ENCODE results near the gene CERT1.
"Not testable (repeated sequence)": the region's sequence is repeated elsewhere in the genome, so short reads cannot be mapped to it uniquely, and the experiment has no call there.

Gene CERT1

GRCh38 chr5:75507841-75508240 lies 3.6 kb downstream of the CERT1 start:
- H3K4me3 ChIP-seq (ENCODE audit: low read depth, low read length) = no peak overlapping the region
- DNase-seq (ENCODE audit: low read depth) = no peak
- TF ChIP-seq, protein P1, sequence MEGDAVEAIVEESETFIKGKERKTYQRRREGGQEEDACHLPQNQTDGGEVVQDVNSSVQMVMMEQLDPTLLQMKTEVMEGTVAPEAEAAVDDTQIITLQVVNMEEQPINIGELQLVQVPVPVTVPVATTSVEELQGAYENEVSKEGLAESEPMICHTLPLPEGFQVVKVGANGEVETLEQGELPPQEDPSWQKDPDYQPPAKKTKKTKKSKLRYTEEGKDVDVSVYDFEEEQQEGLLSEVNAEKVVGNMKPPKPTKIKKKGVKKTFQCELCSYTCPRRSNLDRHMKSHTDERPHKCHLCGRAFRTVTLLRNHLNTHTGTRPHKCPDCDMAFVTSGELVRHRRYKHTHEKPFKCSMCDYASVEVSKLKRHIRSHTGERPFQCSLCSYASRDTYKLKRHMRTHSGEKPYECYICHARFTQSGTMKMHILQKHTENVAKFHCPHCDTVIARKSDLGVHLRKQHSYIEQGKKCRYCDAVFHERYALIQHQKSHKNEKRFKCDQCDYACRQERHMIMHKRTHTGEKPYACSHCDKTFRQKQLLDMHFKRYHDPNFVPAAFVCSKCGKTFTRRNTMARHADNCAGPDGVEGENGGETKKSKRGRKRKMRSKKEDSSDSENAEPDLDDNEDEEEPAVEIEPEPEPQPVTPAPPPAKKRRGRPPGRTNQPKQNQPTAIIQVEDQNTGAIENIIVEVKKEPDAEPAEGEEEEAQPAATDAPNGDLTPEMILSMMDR (IDR thresholded peaks at IDR 0.05; ENCODE audit: insufficient read depth, low read depth, low read length, missing control alignments) = no peak

DNA sequence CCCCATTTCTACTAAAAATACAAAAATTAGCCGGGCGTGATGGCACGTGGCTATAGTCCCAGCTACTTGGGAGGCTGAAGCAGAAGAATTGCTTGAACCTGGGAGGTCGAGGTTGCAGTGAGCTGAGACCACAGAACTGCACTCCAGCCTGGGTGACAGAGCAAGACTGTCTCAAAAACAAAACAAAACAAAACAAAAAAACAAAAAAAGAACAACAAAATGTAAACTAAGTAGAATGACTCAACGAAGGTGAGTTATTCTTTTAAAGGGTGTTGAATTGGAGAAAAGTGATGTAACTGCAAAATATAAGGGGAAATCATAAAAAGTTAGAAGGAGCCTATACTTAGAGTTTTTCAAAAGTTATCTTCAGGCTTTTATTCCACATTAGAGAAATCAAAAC lies 6.3 kb downstream of the CERT1 start:
- H3K4me3 ChIP-seq (ENCODE audit: low read depth, low read length); DNase-seq (ENCODE audit: low read depth): not testable (repeated sequence)

DNA sequence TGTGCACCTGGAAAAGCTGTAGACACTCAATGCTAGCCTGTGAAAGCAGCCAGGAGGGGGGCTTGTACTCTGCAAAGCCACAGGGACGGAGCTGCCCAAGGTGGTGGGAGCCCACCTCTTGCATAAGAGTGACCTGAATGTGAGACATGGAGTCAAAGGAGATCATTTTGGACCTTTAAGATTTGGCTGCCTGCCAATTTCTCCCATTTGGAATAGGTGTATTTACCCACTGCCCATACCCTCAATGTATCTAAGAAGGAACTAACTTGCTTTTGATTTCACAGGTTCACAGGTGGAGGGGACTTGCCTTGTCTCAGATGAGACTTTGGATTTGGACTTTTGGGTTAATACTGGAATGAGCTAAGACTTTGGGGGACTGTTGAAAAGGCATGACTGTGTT lies 12.6 kb downstream of the CERT1 start:
- DNase-seq (ENCODE audit: low read depth); H3K4me3 ChIP-seq (ENCODE audit: low read depth, low read length): not testable (repeated sequence)

DNA sequence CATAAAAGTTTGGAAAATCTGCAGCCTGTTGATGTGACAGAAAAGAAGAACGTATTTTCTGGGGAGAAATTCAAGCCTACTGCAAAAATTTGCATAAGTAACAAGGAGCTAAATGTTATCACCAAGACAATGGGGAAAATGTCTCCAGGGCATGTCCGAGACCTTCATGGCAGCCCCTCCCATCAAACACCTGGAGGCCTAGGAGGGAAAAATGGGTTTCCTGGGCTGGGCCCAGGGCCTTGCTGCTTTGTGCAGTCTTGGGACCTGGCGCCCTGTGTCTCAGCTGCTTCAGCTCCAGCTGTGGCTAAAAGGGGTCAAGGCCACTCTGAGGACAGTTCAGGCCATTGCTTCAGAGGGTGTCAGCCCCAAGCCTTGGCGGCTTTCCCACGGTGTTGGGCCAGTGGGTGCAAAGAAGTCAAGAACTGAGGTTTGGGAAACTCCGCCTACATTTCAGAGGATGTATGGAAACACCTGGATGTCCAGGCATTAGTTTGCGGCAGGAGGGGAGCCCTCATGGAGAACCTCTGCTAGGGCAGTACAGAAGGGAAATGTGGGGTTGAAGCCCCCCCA lies 13.1 kb downstream of the CERT1 start:
- TF ChIP-seq, protein P1 (IDR thresholded peaks at IDR 0.05; ENCODE audit: insufficient read depth, low read depth, low read length, missing control alignments) = no peak
- no peak for DNase-seq (ENCODE audit: low read depth)
- H3K4me3 ChIP-seq (ENCODE audit: low read depth, low read length) = no peak overlapping the region

- no peak overlapping the region for H3K4me3 ChIP-seq (ENCODE audit: low read depth, low read length)
- no peak for DNase-seq (ENCODE audit: low read depth)
- TF ChIP-seq, protein P1 (IDR thresholded peaks at IDR 0.05; ENCODE audit: insufficient read depth, low read depth, low read length, missing control alignments) = no peak
Measured at GRCh38 chr5:75496026-75496425, 15.4 kb downstream of the CERT1 start.

DNA sequence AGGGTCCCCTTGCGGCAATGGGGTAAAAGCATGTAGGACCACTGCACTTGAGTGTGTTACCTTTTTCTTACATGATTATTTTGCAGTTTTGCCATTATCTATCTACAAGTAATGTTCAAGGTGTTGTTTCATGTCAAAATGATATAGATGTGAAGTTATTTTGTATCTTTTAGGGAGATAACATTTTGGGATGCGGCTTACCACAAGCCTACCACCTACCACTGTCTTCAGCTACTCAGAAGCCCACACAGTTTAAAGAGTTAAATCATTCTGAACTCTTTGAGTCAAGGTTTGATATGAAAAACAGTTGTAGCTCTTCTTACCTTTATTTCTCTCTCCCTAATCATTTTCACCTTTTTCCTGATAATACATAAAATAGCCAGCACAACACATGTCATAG lies 19.8 kb downstream of the CERT1 start:
- TF ChIP-seq, protein P1 (IDR thresholded peaks at IDR 0.05; ENCODE audit: insufficient read depth, low read depth, low read length, missing control alignments) = no peak

DNA sequence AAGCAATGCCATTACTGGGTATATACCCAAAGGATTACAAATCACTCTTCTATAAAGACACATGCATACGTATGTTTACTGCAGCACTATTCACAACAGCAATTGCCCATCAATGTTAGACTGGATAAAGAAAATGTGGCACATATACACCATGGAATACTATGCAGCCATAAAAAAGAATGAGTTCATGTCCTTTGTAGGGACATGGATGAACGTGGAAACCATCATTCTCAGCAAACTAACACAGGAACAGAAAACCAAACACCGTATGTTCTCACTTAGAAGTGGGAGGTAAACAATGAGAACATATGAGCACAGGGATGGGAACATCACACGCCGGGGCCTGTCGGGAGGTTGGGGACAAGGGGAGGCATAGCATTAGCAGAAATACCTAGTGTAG lies 21.6 kb downstream of the CERT1 start:
- not testable (repeated sequence) for H3K4me3 ChIP-seq (ENCODE audit: low read depth, low read length); DNase-seq (ENCODE audit: low read depth)

More for the DNA sequence above, 19.8 kb downstream of the CERT1 start:
- no peak overlapping the region for H3K4me3 ChIP-seq (ENCODE audit: low read depth, low read length)
- no peak for DNase-seq (ENCODE audit: low read depth)

DNA sequence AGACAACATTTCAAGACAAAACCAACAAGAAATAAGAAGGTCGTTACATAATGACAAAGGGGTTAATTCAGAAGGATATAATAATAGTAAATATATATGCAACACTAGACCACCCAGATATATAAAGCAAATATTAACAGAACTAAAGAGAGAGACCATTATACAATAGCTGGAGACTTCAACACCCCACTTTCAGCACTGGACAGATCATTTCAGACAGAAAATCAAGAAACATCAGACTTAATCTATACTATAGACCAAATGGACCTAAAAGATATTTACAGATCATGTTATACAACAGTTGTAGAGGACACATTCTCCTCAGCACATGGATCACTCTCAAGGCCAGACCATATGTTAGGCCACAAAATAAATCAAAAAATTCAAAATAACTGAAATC lies 26.8 kb downstream of the CERT1 start:
- TF ChIP-seq, protein P1 (IDR thresholded peaks at IDR 0.05; ENCODE audit: insufficient read depth, low read depth, low read length, missing control alignments) = no peak
- DNase-seq (ENCODE audit: low read depth) = no peak
- H3K4me3 ChIP-seq (ENCODE audit: low read depth, low read length) = no peak overlapping the region

GRCh38 chr5:75482482-75482881 lies 28.9 kb downstream of the CERT1 start:
- no peak for DNase-seq (ENCODE audit: low read depth)
- H3K4me3 ChIP-seq (ENCODE audit: low read depth, low read length) = no peak overlapping the region
- TF ChIP-seq, protein P1 (IDR thresholded peaks at IDR 0.05; ENCODE audit: insufficient read depth, low read depth, low read length, missing control alignments) = no peak
